H1 (cell line): Measurements from ENCODE around the gene PPP6R1. TPM values are rescaled to one million over a fixed set of nuclear protein-coding genes. Genes with fewer than 3 reads are reported as not detected.

Experiments used
- CTCF ChIA-PET: fragments of 300-600 bp; sonication (Branson Sonifier 250); formaldehyde crosslinking; loops from one replicate; lab custom pipeline; 2021; ENCODE audit not compliant: partially characterized antibody; lab: Charles Lee
- POLR2A ChIA-PET: fragments of 300-600 bp; sonication (Branson Sonifier 250); formaldehyde crosslinking; loops from one replicate; lab custom pipeline; 2021; ENCODE audit warnings: inconsistent platforms; ENCODE audit not compliant: partially characterized antibody; lab: Charles Lee
- DNase-seq, 2 experiments: peaks; one replicate each; pipeline versions ENCODE4 v3.0.0 to v3.0.0-alpha.2; 2010 to 2022; ENCODE audit warnings: low spot score in 2 of 2, low read depth in 1 of 2, mixed read lengths in 1 of 2
- FAIRE-seq: peaks from 2 replicates; lab custom pipeline; 2011; peaks lifted over from hg19 to GRCh38; lab: Jason Lieb, UNC
- H2AFZ ChIP-seq: 2 replicates; pipeline ENCODE4 v1.8.1; 2012; ENCODE audit warnings: low read length, inconsistent platforms
- H2AK5ac ChIP-seq: 2 replicates; pipeline ENCODE4 v1.6.1; 2013; ENCODE audit warnings: low read depth, low read length
- H2BK120ac ChIP-seq: replicated peaks from 2 replicates; pipeline ENCODE3; 2013; ENCODE audit warnings: low read depth, low read length, inconsistent platforms
- H2BK12ac ChIP-seq: 2 replicates; pipeline ENCODE4 v1.6.1; 2013; ENCODE audit warnings: low read depth, low read length
- H2BK15ac ChIP-seq: 2 replicates; pipeline ENCODE4 v1.6.1; 2013; ENCODE audit warnings: low read length
- H2BK20ac ChIP-seq: 2 replicates; pipeline ENCODE4 v1.6.1; 2013; ENCODE audit warnings: low read length
- H2BK5ac ChIP-seq: 2 replicates; pipeline ENCODE4 v1.6.1; 2013; ENCODE audit warnings: low read depth, low read length
- H3K14ac ChIP-seq: 2 replicates; pipeline ENCODE4 v1.6.1; 2013; ENCODE audit warnings: inconsistent platforms; ENCODE audit not compliant: insufficient read length
- H3K18ac ChIP-seq: 2 replicates; pipeline ENCODE4 v1.6.1; 2013; ENCODE audit warnings: low read length; ENCODE audit errors: extremely low read depth
- H3K23ac ChIP-seq: 2 replicates; pipeline ENCODE4 v1.6.1; 2013; ENCODE audit warnings: inconsistent platforms; ENCODE audit not compliant: insufficient read length
- H3K23me2 ChIP-seq: 2 replicates; pipeline ENCODE4 v1.6.1; 2013; ENCODE audit warnings: low read depth, low read length
- H3K27ac ChIP-seq: 2 replicates; pipeline ENCODE4 v1.6.1; 2011; ENCODE audit warnings: low read depth, low read length, inconsistent platforms
- H3K27me3 ChIP-seq, 4 experiments: replicated peaks in 1 of 4; 1 replicate in 1 of 4; 2 replicates in 3 of 4; pipeline versions ENCODE4 v1.6.1 to v1.8.1; 2011 to 2013; ENCODE audit warnings: low read length in 3 of 4, mild to moderate bottlenecking in 3 of 4, inconsistent platforms in 2 of 4, mixed read lengths in 2 of 4, moderate library complexity in 1 of 4; ENCODE audit not compliant: control insufficient read depth in 3 of 4, insufficient read depth in 3 of 4; ENCODE audit errors: extremely low read depth in 1 of 4
- H3K36me3 ChIP-seq, 4 experiments: 2 replicates each; pipeline versions ENCODE4 v1.6.1 to v1.8.1; 2011 to 2013; ENCODE audit warnings: mild to moderate bottlenecking in 4 of 4, low read length in 3 of 4, moderate library complexity in 2 of 4, control low read depth in 1 of 4, inconsistent platforms in 1 of 4; ENCODE audit not compliant: insufficient read depth in 4 of 4, control insufficient read depth in 2 of 4
- H3K4ac ChIP-seq: replicated peaks from 2 replicates; pipeline ENCODE3; 2013; ENCODE audit warnings: low read length, low read depth, mixed read lengths, inconsistent platforms; ENCODE audit not compliant: insufficient read length
- H3K4me1 ChIP-seq, 4 experiments: replicated peaks in 1 of 4; 1 replicate in 1 of 4; 2 replicates in 3 of 4; pipeline versions ENCODE4 v1.6.1 to v1.8.1; 2011 to 2013; ENCODE audit warnings: low read length in 3 of 4, inconsistent platforms in 2 of 4, mixed read lengths in 1 of 4; ENCODE audit not compliant: insufficient read depth in 4 of 4, control insufficient read depth in 3 of 4
- H3K4me2 ChIP-seq, 2 experiments: 2 replicates each; pipeline versions ENCODE4 v1.6.1 to v1.8.1; 2011 to 2013; ENCODE audit warnings: low read depth in 2 of 2, low read length in 2 of 2, control low read depth in 1 of 2, inconsistent platforms in 1 of 2, mild to moderate bottlenecking in 1 of 2; ENCODE audit not compliant: insufficient read depth in 1 of 2
- H3K4me3 ChIP-seq, 4 experiments: fragments of 200-600, 300-600 bp in 1 of 4; sonication (generic), shearing (Covaris generic), sonication (Bioruptor Twin) in 1 of 4; 2 replicates each; pipeline versions ENCODE4 v1.5.1 to v1.8.1; 2011 to 2016; ENCODE audit warnings: low read length in 4 of 4, low read depth in 3 of 4, control low read depth in 2 of 4, inconsistent platforms in 2 of 4, mild to moderate bottlenecking in 2 of 4, mixed read lengths in 1 of 4, moderate library complexity in 1 of 4; ENCODE audit not compliant: insufficient read depth in 2 of 4; ENCODE audit errors: extremely low read depth in 1 of 4
- H3K56ac ChIP-seq: replicated peaks from 2 replicates; pipeline ENCODE3; 2013; ENCODE audit warnings: low read depth, mild to moderate bottlenecking, mixed read lengths, low read length, inconsistent platforms; ENCODE audit not compliant: insufficient read length
- H3K79me1 ChIP-seq: 2 replicates; pipeline ENCODE4 v1.6.1; 2013; ENCODE audit warnings: low read depth, low read length, control low read depth
- H3K79me2 ChIP-seq, 2 experiments: 2 replicates each; pipeline versions ENCODE4 v1.6.1 to v1.8.1; 2012 to 2013; ENCODE audit warnings: low read length in 2 of 2, mild to moderate bottlenecking in 2 of 2, inconsistent platforms in 1 of 2; ENCODE audit not compliant: insufficient read depth in 2 of 2, control insufficient read depth in 1 of 2
- H3K9ac ChIP-seq, 4 experiments: replicated peaks in 1 of 4; 1 replicate in 1 of 4; 2 replicates in 3 of 4; pipeline versions ENCODE4 v1.6.1 to v1.8.1; 2011 to 2013; ENCODE audit warnings: low read depth in 3 of 4, low read length in 3 of 4, control low read depth in 2 of 4, mild to moderate bottlenecking in 2 of 4, moderate library complexity in 2 of 4, inconsistent platforms in 1 of 4; ENCODE audit errors: extremely low read depth in 1 of 4
- H3K9me3 ChIP-seq, 2 experiments: 2 replicates each; pipeline versions ENCODE4 v1.6.1 to v1.8.1; 2012 to 2013; ENCODE audit warnings: mild to moderate bottlenecking in 2 of 2, moderate library complexity in 2 of 2, control low read depth in 1 of 2, inconsistent platforms in 1 of 2, low read depth in 1 of 2, low read length in 1 of 2, mixed read lengths in 1 of 2; ENCODE audit not compliant: insufficient read depth in 2 of 2
- H4K20me1 ChIP-seq, 2 experiments: replicated peaks in 1 of 2; 2 replicates each; pipeline versions ENCODE3 to v1.8.1; 2011 to 2013; ENCODE audit warnings: inconsistent platforms in 2 of 2, low read length in 2 of 2, mild to moderate bottlenecking in 1 of 2; ENCODE audit not compliant: insufficient read depth in 2 of 2, control insufficient read depth in 1 of 2
- H4K5ac ChIP-seq: 2 replicates; pipeline ENCODE4 v1.6.1; 2013; ENCODE audit warnings: low read length, low read depth, mixed read lengths, inconsistent platforms; ENCODE audit not compliant: insufficient read length
- H4K8ac ChIP-seq: 2 replicates; pipeline ENCODE4 v1.8.0; 2013; ENCODE audit warnings: mild to moderate bottlenecking, moderate library complexity, low read length, inconsistent platforms; ENCODE audit not compliant: insufficient read depth; ENCODE audit errors: extremely low read depth
- H4K91ac ChIP-seq: replicated peaks from 2 replicates; pipeline ENCODE3; 2013; ENCODE audit warnings: low read length, mixed read lengths, inconsistent platforms; ENCODE audit not compliant: insufficient read length
- SIX5 ChIP-seq: IDR thresholded peaks from 2 replicates; pipeline ENCODE4 v1.6.1; 2011; ENCODE audit warnings: mild to moderate bottlenecking, low read depth, low read length
- YY1 ChIP-seq: IDR thresholded peaks from 2 replicates; pipeline ENCODE4 v1.6.1; 2011; ENCODE audit warnings: low read depth, mild to moderate bottlenecking, low read length
- WGBS, 2 experiments: shearing (Covaris generic) in 1 of 2; methylation state at CpG; one replicate each; pipeline versions ENCODE4 v1.1.6 to v1.1.7; 2013 to 2015; ENCODE audit warnings: low lambda C conversion rate in 2 of 2, mixed read lengths in 2 of 2, inconsistent platforms in 1 of 2, low coverage in 1 of 2, missing lambda C conversion rate in 1 of 2; ENCODE audit not compliant: insufficient replicate concordance in 2 of 2, insufficient coverage in 1 of 2, insufficient read length in 1 of 2; ENCODE audit errors: extremely low coverage in 1 of 2, missing lambda C conversion rate in 1 of 2; 5-methylcytosine and 5-hydroxymethylcytosine counted together
- polyA plus RNA-seq, 7 experiments: library from polyadenylated mRNA; depleted of rRNA in 3 of 7; stranded (reverse) in 5 of 7; unstranded in 2 of 7; fragments of >200 nt in 5 of 7; fragments of 200-250 nt in 2 of 7; gene quantifications; 1 replicate in 5 of 7; 2 replicates in 1 of 7; 4 replicates in 1 of 7; pipeline versions ENCODE4 v1.2.1 to v1.2.3, GENCODE V29; 2011 to 2013; ENCODE audit warnings: missing spikeins in 2 of 7, mixed read lengths in 2 of 7
- total RNA-seq: library from RNA; stranded (reverse); fragmentation: NEBNext Ultra II Directional; extraction: Animal tissue kit (Norgen Biotek cat#: 25700); gene quantifications from 2 replicates; pipeline ENCODE4 v1.2.1, GENCODE V29; 2021

PPP6R1 gene
- total and polyA plus RNA-seq, 2 of the 8 experiments (the other 6 are each of a cell fraction or from before 2014, with no cell fraction given), result 36.4 to 74.4 TPM

GRCh38 chr19:55289117-55289796 is 30.4 kb upstream of the PPP6R1 start:
- Histone ChIP-seq H3K18ac (no peak overlapping the region), H3K23ac (no peak overlapping the region), H3K9me3 (no peaks in the 10 kb centered on the region), H3K27me3 (no peaks in the 10 kb centered on the region), H3K27ac (no peak overlapping the region), H4K20me1 (peaks cover 0 to 2% of the 10 kb centered on the region in 2 experiments), H3K56ac (no peak overlapping the region), H3K23me2 (peaks cover 2% of the 10 kb centered on the region; the same call in 1 of the 2 replicates), H3K4me3 (no peak overlapping the region), H3K36me3 (peaks cover 4 to 31% (median 14%) of the 10 kb centered on the region in 4 experiments; a peak in 6 of 8 replicates), H2BK12ac (no peak overlapping the region), H3K79me2 (peaks cover 0 to 11% of the 10 kb centered on the region in 2 experiments; a peak in 1 of 4 replicates), H2BK5ac (no peak overlapping the region), H3K4me1 (peaks cover 0 to 4% (median 0%) of the 10 kb centered on the region in 4 experiments; a peak in 1 of 7 replicates), H4K5ac (no peak overlapping the region), H3K79me1 (peaks cover 11% of the 10 kb centered on the region; the same call in 1 of the 2 replicates), H4K8ac (no peak overlapping the region), H2AFZ (no peak overlapping the region), H2BK120ac (no peak overlapping the region), H3K4ac (no peak overlapping the region), H3K14ac (no peak overlapping the region), H2BK15ac (no peak overlapping the region), H2BK20ac (no peak overlapping the region), H2AK5ac (no peak overlapping the region), H3K4me2 (no peak overlapping the region), H4K91ac (no peak overlapping the region), H3K9ac (no peak overlapping the region)
- DNase-seq (no peak), FAIRE-seq (no peak)
- 88% methylated on average over 9 of the region's 9 CpGs; no CpG with 5 or more reads in 1 of the 2 experiments for WGBS, 2 experiments
- TF ChIP-seq YY1, result no peak
- TF ChIP-seq SIX5, result peak; percentile 53
- ChIA-PET POLR2A (interaction anchor here (0.7 kb wide), 1 partner anchor 17 kb away, joined by 3 read pairs; no protein-coding TSS in a partner anchor), CTCF (interaction anchor here (0.6 to 3.0 kb wide), 4 partner anchors 12 to 234 kb away, joined by 3 to 15 read pairs (median 3); no protein-coding TSS in a partner anchor)
